ENCODE measurements around the gene YPEL3. TPM values are rescaled to one million over a fixed set of nuclear protein-coding genes. Genes with fewer than 3 reads are reported as not detected.
A peak's percentile ranks its signal among the peaks of the same experiment; 100 is the strongest.

The YPEL3 gene
- total RNA-seq, 1 donor from 2014 or later, result 57.9 TPM

DNA sequence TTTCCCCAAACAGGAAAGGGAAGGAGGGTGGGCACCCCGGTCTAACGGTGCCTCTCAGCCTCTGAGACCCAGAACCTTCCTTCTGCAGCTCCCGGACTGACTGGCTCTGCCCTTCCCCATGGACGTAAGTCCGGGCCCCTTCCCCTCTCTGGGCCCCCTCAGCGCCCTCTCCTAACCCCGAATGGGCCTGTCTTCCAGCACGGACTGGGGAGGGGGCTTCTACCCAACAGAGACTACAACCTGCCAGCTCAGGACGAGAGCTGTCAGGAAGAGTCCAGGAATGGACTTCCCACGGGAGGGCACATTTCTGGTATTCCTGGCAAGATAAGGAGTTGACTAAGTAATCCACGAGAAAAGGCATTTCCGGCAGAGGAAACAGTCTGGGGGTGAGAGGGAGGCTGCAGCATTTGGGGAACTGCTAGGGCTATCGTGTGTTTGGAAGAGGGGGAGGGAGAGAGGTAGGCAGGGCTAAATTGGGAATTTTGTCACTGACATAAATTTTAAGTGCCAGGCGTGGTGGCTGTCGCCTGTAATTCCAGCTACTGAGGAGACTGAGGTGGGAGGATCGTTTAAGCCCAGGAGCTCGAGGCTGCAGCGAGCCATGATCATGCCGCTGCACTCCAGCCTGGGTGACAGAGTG is 42.5 kb downstream of the YPEL3 start:
- no peak overlapping the region for H3K27ac Mint-ChIP-seq (ENCODE audit: unreplicated experiment)

DNA sequence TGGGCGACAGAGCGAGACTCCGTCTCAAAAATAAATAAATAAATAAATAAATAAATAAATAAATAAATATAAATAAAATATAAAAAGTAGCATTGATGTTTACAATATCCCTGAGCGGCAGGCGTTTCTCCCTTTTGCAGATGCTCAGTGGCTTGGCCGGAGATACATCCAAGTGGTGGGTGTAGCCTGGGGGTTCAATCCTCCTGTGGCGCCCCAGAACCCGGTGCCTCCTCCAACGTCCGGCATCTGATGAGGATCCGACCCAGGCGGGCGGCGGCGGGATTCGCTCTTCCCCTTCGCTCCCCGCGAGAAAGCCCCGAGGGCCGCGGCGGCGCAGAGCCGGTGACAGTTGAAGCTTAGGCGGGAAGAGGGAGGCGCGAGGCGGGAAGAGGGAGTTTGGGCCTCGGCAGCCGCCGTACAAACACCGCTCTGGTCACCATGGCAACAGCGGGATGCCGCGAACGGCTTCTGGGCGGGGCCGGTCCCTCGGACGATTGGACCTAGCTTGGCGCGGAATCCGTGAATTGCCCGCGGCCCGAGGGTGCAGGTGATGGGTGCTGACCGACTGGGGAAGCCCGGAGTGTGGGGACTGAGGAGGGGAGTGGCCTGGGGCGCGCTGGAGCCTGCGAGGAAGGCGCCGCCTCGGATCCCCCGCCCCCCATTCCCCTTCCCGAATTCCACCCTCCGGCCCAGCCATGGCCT is 43.2 kb downstream of the YPEL3 start:
- no peak for TF ChIP-seq CTCF (IDR thresholded peaks at IDR 0.05; ENCODE audit: partially characterized antibody, unreplicated experiment)

More for the DNA sequence above, 42.5 kb downstream of the YPEL3 start:
- peaks cover 2% of the 10 kb centered on the region for H3K4me1 Mint-ChIP-seq (ENCODE audit: low read depth, unreplicated experiment)
- H3K27me3 Mint-ChIP-seq (ENCODE audit: unreplicated experiment), result peaks cover 12% of the 10 kb centered on the region
- TF ChIP-seq CTCF (IDR thresholded peaks at IDR 0.05; ENCODE audit: partially characterized antibody, unreplicated experiment), result no peak
- peaks cover 5% of the 10 kb centered on the region for H3K9me3 Mint-ChIP-seq (ENCODE audit: unreplicated experiment)
- H3K36me3 Mint-ChIP-seq (ENCODE audit: unreplicated experiment), result no peaks in the 10 kb centered on the region
- H3K4me3 Mint-ChIP-seq (ENCODE audit: unreplicated experiment), result peak overlapping the region; percentile 79
- no peak for DNase-seq

GRCh38 chr16:30051518-30051917 is 44.5 kb downstream of the YPEL3 start:
- Mint-ChIP-seq H3K36me3 (ENCODE audit: unreplicated experiment) (no peaks in the 10 kb centered on the region), H3K27ac (ENCODE audit: unreplicated experiment) (peak overlapping the region; percentile 72), H3K4me3 (ENCODE audit: unreplicated experiment) (peak overlapping the region; percentile 75), H3K9me3 (ENCODE audit: unreplicated experiment) (peaks cover 5% of the 10 kb centered on the region), H3K27me3 (ENCODE audit: unreplicated experiment) (peaks cover 7% of the 10 kb centered on the region), H3K4me1 (ENCODE audit: low read depth, unreplicated experiment) (peaks cover 2% of the 10 kb centered on the region)
- no peak for TF ChIP-seq CTCF (IDR thresholded peaks at IDR 0.05; ENCODE audit: partially characterized antibody, unreplicated experiment)
- no peak for DNase-seq

More for the DNA sequence above, 43.2 kb downstream of the YPEL3 start:
- H3K27me3 Mint-ChIP-seq (ENCODE audit: unreplicated experiment), result peaks cover 10% of the 10 kb centered on the region
- H3K4me1 Mint-ChIP-seq (ENCODE audit: low read depth, unreplicated experiment), result peaks cover 2% of the 10 kb centered on the region
- no peaks in the 10 kb centered on the region for H3K36me3 Mint-ChIP-seq (ENCODE audit: unreplicated experiment)
- H3K27ac Mint-ChIP-seq (ENCODE audit: unreplicated experiment), result no peak overlapping the region
- peaks cover 5% of the 10 kb centered on the region for H3K9me3 Mint-ChIP-seq (ENCODE audit: unreplicated experiment)
- DNase-seq, result peak; percentile 95
- H3K4me3 Mint-ChIP-seq (ENCODE audit: unreplicated experiment), result peak overlapping the region; percentile 84

GRCh38 chr16:30049871-30050270 is 46.1 kb downstream of the YPEL3 start:
- Mint-ChIP-seq H3K9me3 (ENCODE audit: unreplicated experiment) (peaks cover 5% of the 10 kb centered on the region), H3K4me1 (ENCODE audit: low read depth, unreplicated experiment) (peaks cover 4% of the 10 kb centered on the region), H3K27ac (ENCODE audit: unreplicated experiment) (no peak overlapping the region), H3K36me3 (ENCODE audit: unreplicated experiment) (no peaks in the 10 kb centered on the region), H3K27me3 (ENCODE audit: unreplicated experiment) (peaks cover 7% of the 10 kb centered on the region), H3K4me3 (ENCODE audit: unreplicated experiment) (no peak overlapping the region)
- DNase-seq, result no peak
- no peak for TF ChIP-seq CTCF (IDR thresholded peaks at IDR 0.05; ENCODE audit: partially characterized antibody, unreplicated experiment)

- DNase-seq, result no peak
- Mint-ChIP-seq H3K36me3 (ENCODE audit: unreplicated experiment) (no peaks in the 10 kb centered on the region), H3K4me3 (ENCODE audit: unreplicated experiment) (no peak overlapping the region), H3K9me3 (ENCODE audit: unreplicated experiment) (peaks cover 5% of the 10 kb centered on the region), H3K27ac (ENCODE audit: unreplicated experiment) (no peak overlapping the region), H3K27me3 (ENCODE audit: unreplicated experiment) (peaks cover 3% of the 10 kb centered on the region), H3K4me1 (ENCODE audit: low read depth, unreplicated experiment) (peaks cover 2% of the 10 kb centered on the region)
- no peak for TF ChIP-seq CTCF (IDR thresholded peaks at IDR 0.05; ENCODE audit: partially characterized antibody, unreplicated experiment)
Observed at GRCh38 chr16:30046588-30046987, 49.4 kb downstream of the YPEL3 start.
